Esophagus muscularis mucosa (tissue), 4 donors: Measurements from ENCODE around the gene KNSTRN.

Experiments used
- EP300 ChIP-seq: sonication (generic); formaldehyde crosslinking; IDR thresholded peaks from one replicate; pipeline ENCODE4 v1.6.1; 2017; ENCODE audit warnings: antibody characterized with exemption
- POLR2A ChIP-seq: fragments of 450-650 bp; IDR thresholded peaks from one replicate; pipeline ENCODE4 v1.6.1; 2017; ENCODE audit warnings: antibody characterized with exemption, moderate library complexity, mild to moderate bottlenecking, low read depth
- POLR2AphosphoS5 ChIP-seq, 2 donors: sonication (generic); formaldehyde crosslinking; IDR thresholded peaks; one replicate each; pipeline ENCODE4 v1.6.1; 2017; ENCODE audit warnings: antibody characterized with exemption in 2 of 2
- TF ChIP-seq, protein P1 (sequence below), 3 experiments: fragments of 200-600 bp in 2 of 3; fragments of 450-650 bp in 1 of 3; sonication (generic) in 2 of 3; IDR thresholded peaks; one replicate each; pipeline ENCODE4 v1.5.1; 2017 to 2019; ENCODE audit warnings: antibody characterized with exemption in 3 of 3, mild to moderate bottlenecking in 2 of 3, moderate library complexity in 1 of 3

DNA sequence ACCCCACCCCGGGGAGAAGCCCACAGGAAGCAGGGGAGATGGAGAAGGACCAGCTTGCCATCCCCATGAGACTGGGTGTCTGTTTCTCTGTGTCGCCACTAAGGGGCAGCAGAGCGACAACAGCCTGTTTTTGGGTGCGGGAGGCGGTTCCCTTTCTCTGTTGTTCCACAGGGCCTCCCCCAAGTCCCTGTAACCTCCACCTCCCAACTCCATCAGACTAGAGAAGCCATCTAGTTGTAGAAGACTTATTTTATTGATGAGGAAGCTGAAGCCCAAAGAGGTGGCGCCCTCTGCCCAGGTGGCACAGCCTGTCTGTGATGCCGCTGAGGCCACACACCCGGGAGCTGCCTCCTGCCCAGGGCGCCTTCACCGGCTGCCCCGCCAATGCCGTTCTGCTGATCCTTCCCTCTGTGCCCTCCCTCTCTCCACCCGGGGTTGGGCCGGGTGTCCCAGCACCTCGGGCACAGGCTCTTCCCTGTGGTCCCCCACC is 37.8 kb upstream of the KNSTRN start:
- TF ChIP-seq, protein P1, sequence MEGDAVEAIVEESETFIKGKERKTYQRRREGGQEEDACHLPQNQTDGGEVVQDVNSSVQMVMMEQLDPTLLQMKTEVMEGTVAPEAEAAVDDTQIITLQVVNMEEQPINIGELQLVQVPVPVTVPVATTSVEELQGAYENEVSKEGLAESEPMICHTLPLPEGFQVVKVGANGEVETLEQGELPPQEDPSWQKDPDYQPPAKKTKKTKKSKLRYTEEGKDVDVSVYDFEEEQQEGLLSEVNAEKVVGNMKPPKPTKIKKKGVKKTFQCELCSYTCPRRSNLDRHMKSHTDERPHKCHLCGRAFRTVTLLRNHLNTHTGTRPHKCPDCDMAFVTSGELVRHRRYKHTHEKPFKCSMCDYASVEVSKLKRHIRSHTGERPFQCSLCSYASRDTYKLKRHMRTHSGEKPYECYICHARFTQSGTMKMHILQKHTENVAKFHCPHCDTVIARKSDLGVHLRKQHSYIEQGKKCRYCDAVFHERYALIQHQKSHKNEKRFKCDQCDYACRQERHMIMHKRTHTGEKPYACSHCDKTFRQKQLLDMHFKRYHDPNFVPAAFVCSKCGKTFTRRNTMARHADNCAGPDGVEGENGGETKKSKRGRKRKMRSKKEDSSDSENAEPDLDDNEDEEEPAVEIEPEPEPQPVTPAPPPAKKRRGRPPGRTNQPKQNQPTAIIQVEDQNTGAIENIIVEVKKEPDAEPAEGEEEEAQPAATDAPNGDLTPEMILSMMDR (IDR thresholded peaks at IDR 0.05) = peak; percentile 66 to 85 (median 80)
- TF ChIP-seq POLR2AphosphoS5 (IDR thresholded peaks at IDR 0.05) (peak in 1 of 2 donors; percentile 32), EP300 (no peak), POLR2A (no peak)
